ENCODE measurements around the gene PTPRR.

The PTPRR gene, protein sequence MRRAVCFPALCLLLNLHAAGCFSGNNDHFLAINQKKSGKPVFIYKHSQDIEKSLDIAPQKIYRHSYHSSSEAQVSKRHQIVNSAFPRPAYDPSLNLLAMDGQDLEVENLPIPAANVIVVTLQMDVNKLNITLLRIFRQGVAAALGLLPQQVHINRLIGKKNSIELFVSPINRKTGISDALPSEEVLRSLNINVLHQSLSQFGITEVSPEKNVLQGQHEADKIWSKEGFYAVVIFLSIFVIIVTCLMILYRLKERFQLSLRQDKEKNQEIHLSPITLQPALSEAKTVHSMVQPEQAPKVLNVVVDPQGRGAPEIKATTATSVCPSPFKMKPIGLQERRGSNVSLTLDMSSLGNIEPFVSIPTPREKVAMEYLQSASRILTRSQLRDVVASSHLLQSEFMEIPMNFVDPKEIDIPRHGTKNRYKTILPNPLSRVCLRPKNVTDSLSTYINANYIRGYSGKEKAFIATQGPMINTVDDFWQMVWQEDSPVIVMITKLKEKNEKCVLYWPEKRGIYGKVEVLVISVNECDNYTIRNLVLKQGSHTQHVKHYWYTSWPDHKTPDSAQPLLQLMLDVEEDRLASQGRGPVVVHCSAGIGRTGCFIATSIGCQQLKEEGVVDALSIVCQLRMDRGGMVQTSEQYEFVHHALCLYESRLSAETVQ

DNA sequence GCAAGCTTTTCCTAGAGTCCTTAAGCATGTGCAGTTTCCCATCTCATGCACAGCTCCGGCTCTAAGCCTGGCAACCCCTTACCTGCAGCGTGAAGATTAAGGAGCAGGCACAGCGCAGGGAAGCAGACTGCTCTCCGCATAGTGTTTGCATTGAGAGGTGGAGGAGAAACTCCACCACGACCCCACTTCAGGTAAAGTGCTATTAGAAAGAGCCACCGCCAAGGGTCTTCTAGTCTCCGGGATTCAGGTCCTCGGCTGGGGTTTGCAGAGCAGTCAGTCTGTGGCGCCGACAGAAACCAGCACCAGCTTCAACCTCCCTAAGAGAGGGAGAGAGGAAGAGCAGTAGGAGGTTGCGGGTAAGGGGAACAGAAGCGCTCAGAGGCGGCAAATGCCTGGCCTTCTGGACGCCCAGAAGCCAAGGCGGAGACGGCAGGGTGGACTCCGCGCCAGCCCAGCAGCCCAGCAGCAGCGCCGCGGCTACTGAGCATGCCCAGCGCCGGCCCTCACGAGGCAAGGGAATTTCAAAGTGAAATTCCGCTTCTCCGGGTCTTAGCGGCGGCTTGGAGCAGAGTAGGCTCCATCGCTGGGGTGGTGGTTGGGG lies at the start of gene PTPRR:
TSS of gene PTPRR (minus strand) at position 488 of the 601 bp plus-strand sequence. CDS start at position 140, 348 bp downstream.
- no peak for DNase-seq (ENCODE audit: low read depth in 2 of 2)

DNA sequence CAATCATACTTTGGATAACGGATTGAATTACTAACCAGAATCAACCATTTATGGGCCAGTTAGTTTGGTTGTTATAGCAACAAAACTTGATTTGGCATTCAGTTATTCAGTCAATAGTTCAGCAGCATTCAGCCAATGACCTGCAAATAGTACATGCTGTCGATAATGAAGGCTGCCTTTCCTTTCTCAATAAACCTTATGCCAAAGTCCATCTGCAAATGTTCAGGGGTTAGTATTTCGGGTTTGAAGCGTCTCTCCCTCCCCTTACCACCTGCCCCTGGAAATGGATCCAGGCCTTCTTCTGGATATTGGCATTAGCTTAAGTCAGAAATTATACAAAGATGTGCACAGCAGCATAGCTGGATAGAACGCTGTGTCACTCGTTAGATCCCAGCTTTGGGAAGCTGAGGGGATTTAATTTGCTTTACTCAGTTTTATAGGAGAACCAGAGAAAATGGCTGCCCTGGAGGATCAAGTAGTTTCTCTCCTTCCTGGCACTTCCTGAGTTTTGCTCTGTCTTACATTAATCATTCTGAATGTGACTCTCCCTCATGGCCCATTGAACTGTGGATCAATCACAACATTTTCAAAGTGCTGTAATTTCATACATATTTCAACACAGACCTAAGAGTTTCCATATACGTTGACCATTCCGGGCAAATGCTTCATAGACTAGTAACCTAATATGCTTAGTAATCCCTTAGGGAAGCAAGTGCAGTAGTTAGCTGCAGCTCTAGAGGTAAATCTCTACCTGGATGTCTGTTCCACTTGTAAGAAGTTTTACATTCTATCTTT lies 46.7 kb upstream of the PTPRR start:
- no peak for DNase-seq (ENCODE audit: low read depth in 2 of 2)

DNA sequence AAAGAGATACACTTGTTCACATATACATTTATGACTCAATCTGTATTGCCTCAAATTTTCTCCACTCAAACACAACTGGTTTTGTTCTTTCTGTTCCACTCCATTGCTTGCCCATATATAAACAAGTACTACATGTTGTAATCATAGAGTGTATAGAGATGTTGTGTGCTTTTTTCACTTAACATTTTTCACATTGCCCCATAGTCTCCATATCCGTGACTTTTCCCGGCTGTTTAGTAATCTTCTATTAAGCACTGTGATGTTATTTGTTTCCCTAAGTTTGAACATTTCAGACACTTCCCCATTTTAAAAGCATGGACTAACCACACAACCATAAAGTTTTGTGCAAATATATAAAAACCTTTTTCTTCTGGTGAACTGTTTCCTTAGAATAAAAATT lies 45.5 kb upstream of the PTPRR start:
- no peak for DNase-seq (ENCODE audit: low read depth in 2 of 2)

DNA sequence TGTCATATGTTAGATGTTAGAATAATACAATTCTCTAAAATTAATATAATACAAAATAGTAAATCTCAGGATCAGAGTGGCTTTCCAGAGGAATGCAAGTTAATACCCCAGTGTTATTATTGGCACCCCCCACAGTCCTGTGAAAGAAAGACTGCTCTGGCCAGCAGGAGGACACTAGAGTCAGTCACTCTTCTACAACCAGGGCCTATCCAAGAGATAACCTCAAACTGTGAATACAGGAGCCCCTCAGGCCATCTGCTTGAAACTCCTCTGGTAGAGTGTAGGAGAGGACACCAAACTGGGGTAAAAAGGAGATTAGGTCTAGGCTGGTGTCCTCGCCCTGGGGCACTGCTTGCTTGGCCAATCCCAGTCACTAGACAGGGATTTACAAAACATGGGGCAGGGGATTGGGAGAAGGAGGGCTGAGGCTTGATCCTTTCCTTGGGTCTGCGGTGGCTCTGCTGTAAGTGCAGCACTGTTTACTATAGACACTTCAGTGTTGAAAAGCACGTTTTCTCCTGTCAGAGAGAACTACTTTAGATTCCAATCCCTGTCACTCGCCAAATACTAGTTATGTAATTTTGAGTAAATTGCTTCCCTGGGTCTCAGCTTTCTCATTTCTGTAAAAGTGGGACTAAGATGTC lies 44.5 kb upstream of the PTPRR start:
- DNase-seq (ENCODE audit: low read depth in 2 of 2) = no peak

DNA sequence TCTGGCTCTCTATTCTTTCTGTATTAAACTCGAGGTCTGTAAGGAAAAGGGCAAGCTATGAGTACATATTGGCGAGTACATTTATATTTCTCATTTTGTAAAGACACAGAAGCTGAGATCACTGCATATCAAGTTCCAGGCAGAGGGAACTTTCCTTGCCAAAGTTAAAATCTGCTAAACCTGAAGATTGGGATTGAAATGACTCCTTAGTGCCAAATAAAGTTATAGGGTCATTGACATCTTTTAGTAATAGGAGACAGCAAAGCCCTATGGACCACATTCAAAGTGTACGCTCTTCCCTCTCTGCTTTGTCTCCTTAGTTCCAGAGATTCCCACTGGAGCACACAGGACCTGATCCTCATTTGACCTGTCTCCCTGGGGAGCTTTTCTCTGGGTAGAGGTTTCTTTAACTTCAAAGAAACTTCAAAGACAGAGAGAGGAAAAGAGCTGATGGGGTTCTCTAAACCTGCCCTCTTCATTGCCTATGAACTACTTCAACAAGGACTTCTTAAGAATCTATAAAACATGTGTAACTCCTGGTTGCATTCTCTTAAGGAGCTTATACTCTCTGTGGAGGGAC lies 42.6 kb upstream of the PTPRR start:
- DNase-seq (ENCODE audit: low read depth in 2 of 2) = no peak

DNA sequence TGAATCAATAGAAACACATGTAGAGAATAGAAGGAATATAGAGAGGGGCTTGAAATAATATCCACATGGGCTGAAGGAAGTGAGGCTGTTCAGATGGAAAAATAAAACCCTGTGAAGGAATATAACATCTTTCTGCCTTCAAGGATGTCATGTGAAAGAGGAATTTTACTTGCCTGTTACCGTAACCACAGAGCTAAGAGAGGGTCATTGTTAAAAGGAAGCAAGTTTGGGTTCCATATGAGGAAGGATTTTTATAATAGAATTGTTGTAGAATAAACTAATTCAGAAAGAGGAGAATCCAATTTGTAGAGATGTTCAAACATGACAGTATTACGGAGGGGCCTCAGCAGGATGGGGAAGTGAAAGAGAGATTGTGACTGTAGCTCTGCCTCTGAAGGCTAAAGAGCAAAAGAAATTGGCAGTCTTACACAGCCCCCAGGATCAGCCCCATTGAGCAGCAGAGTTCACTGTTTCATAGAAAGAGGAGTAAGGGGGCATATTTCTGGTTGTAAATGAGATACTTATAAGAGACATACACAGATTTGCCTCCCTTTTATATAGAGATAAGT lies 41.8 kb upstream of the PTPRR start:
- no peak for DNase-seq (ENCODE audit: low read depth in 2 of 2)

DNA sequence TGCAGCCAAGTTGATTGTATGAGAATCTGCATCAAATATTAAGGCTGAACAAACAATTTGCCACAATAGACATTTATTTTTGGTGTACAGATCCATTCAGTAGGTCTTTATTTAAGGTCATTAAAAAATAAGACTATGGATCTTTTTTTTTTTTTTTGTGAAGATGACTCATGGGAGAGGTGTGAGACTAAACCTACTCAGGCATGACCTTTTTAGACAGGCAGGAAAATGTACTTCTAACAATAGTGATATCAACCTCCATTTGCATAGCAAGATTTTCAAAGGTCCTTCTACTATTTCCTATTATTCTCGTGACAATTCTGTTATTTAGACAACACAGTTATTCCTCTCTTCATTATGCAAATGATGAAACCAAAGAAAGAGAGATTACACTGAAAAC lies 39.9 kb upstream of the PTPRR start:
- DNase-seq (ENCODE audit: low read depth in 2 of 2) = no peak

DNA sequence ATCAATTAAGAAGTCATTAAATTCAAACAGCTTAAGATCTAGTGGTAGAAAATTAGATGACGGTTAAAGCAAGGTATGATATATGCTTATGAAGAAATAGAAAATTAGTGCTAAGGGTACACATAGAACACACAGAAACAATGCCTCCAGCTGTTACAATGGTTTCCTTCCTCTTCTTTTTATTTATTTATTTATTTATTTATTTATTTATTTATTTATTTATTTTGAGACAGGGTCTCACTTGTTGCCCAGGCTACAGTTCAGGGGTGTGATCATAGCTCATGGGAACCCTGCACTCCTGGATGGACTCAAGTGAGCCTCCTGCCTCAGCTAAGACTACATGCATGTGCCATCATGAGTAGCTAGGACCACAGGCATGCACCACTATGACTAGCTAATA lies 34.9 kb upstream of the PTPRR start:
- DNase-seq (ENCODE audit: low read depth in 2 of 2) = no peak

DNA sequence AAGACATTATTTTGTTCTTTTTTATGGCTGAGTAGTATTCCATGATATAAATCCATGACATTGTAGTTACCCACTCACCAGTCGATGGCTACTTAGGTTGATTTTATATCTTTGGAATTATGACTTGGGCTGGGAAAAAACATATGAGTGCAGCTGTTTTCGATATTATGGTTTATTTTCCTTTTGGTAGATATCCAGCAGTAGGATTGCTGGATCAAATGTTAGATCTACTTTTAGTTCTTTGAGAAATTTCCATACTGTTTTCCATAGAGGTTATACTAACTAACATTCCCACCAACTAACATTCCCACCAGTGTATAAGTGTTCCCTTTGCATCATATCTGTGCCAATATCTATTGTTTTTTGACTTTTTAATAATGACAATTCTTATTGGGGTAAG lies 29.9 kb upstream of the PTPRR start:
- no peak for DNase-seq (ENCODE audit: low read depth in 2 of 2)

DNA sequence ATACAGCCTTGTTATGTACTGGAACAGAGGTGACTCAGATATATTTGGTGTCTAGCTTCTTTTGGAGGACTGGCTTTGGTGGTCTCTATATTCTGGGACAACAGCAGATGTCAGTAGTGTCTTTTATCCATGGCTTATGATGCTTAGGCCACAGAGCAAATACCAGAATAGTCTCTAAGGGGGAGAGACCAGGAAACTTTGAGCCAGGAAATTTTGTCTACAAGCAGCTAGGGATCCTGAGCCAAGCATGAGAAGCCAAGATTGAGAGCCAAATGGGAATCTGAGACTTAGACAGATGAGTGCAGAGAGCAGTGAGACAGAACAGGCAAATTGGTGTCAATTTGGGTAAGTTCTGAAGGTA lies 28.4 kb upstream of the PTPRR start:
- no peak for DNase-seq (ENCODE audit: low read depth in 2 of 2)

DNA sequence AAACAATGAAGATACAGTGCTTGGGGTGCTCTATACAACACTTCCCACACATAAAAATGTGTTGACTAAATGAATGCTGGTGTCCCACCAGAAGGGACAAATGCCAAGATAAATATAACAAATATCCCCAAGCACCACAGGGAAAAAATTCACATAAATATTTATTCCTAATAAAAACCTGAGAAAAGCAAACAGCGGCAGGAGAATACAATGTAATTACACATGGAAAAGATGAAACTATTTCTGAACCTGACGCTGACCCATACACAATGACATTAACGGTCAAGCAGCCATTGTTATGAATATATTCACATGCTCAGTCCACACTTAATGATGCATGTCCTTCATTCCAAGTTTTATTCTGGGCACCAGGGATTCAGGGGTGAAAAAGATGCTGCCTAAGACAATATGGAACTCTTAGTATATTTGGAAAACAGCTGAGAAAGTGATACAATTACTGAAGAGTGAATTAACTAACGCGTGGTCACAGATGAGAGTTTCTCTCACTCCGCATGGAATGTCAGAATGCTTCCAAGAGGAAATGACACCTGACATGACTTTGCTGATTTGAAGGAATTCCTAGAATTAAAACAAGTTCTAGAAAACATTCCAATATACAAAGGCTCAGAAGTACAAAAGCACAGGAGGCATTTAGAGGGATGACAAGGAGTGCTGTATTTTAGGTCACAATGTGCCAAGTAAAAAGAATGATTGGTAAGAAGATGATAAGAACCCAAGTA lies 27.9 kb upstream of the PTPRR start:
- DNase-seq (ENCODE audit: low read depth in 2 of 2) = no peak

DNA sequence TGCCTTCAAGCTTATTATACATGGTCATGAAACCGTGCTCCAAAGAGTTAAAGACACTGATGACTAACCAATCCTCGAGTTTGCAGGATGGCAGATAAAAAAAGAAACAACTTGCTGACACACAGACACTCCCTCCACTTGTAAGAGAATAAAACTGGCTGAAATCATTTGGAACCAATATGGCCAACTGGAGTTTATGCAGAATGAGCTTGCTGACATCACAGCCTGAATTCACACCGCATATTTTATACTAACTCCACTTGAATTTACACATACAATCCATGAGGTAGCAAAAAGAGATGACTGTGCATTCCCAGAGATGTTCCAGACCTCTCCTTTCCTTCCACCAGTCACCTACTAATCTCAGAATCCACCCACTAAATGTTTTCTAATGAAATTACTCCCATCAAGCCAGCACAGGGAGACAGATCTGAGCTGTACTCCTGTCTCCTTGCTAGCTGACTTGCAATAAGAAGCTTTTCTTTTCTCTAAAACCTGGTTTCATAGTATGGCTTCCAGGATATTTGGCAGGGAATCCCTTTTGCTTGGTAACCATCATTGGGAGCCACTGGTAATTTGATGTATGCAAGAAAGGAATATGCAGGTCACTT lies 15.8 kb upstream of the PTPRR start:
- no peak for DNase-seq (ENCODE audit: low read depth in 2 of 2)

DNA sequence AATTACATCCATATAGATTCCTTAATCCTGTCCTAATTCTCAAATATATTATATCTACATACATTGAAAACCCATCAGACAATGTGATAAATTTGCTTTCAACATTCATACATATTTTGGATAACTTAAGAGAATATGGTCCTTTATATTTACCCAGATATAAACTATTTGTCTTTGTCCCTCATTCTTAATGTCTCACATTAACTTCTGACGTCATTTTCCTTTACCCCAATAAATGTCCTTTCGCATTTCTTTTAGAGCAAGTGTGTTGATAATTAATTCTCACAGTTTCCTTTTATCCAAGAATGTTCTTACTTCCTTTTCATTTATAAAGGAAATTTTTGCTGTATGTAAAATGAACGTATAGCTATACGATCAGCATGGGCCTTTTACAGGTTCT lies 12.6 kb upstream of the PTPRR start:
- DNase-seq (ENCODE audit: low read depth in 2 of 2) = no peak

DNA sequence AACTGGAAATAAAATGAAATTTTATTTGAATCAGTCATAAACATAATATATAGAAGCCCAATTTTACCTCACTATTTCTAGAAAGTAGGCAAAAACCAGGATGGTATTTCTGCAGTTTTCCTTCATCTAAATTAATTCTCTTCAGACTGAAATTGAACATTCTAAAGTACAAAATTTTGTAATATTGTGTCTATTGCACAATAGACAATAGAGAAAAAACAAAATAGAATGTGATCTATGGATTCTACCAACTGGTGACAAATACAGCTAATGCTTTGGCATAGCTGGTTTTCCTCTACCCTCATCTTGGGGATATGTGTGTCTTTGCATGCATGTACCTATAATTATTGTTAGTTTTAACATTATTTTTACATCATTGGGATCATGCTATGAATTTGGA lies 8.5 kb upstream of the PTPRR start:
- no peak for DNase-seq (ENCODE audit: low read depth in 2 of 2)

DNA sequence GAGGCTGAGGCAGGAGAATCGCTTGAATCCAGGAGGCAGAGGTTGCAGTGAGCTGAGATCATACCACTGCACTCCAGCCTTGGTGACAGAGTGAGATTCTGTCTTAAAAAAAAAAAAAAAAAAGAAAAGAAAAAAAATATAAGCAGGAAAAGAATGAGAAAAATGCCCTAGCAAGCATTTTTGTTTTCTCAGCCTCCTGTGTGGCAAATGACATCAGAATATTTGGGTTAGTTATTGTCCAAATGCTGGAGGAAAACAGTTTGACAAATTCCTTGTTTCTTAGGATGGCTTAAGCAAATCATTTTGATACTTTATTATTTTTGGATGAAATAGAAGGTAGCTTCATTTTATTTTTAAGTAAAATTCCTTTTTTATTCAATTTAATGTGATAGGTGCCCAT lies 7.5 kb upstream of the PTPRR start:
- DNase-seq (ENCODE audit: low read depth in 2 of 2) = no peak

DNA sequence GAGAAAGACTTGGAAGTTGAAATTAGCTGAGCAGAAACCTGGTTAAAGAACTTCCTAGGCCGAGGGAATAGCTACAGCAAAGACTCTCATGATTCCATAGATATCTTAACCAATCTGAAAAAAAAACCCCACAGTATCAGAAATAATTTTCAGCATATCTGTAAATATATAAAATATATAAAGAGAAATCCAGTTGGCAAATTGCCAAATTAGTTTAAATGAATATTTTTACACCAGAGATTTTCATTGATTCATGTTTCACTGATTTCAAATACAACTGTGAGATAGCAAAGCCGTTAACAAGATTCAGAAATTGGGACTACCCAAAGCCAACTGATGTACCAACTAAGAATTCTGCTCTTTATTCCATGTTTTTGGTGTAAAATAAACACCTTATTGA lies 6.8 kb upstream of the PTPRR start:
- DNase-seq (ENCODE audit: low read depth in 2 of 2) = no peak

DNA sequence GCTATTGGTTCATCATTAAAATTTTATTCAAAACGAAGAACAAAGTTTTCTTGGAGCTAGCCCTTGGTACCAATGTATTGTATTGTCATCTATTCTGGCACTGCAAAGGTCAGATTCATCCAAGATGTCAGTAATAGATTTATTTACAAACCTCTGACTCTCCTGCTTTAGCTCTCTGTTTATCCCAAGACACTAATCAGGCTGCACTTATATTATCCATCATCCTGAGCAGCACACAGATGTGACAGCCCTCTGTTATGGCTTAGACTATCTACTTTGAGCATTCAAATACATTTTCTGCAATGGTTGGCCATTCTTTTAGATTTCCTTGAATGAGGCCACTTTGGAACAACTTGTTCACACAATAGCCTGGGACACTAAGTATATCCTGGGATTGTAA lies 5.0 kb upstream of the PTPRR start:
- DNase-seq (ENCODE audit: low read depth in 2 of 2) = no peak

DNA sequence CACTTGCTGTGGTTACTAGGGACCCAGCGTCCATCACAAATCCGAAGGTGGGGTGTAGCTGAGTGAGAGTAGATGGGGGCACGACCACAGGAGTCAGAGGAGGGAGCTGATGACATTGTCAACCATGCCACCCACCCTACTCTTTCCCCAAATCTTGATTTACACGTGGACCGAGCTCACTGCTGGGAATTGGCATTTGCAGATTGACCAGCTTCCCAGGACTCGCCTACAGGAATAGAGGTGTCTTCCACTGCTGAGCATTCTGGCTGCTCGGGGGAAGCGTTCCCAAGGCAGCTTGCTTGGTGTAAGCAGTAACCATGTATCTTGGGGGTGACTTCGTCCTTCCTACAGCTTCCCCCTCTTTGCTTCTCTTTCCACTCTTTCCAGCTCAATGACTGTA lies 353 bp upstream of the PTPRR start:
- no peak for DNase-seq (ENCODE audit: low read depth in 2 of 2)

DNA sequence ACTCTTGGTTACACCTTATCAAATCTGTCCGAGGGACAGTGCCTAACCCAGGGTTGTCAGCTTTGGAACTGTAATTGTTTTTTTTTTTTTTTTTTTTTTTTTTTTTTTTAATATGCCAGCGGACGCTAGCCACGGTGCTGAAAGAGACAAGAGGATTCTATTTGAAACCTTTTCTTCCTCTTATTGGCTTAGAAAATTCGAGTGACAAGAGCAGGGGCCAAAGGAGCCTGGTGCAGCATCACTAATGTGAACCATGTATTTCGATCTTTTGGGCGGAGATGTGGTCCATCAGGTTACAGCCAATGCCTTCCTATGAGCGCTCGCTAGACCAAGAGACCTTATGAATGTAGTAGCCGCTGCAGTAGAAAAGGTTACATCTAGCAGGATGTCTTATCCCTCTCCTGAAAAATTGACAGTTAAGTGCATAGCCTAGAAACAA lies 922 bp downstream of the PTPRR start:
- DNase-seq (ENCODE audit: low read depth in 2 of 2) = no peak

DNA sequence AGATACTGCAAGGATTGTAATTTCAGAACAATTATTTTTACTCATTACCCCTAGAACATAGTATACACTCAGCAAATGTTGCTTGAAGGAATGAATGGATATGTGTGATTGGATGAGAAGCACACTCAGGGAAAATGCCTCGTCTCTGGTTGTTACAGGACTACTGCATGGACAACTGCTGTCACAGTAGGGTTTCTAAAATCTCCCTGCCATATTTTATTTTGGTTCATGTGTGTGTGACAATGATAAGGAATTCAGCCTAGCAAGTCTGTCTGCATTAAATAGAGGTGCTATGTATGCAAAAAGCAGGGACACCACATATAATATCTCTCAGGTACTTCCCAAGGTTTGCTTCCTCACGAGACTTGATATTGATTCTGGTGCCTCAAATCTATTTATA lies 1.4 kb downstream of the PTPRR start:
- DNase-seq (ENCODE audit: low read depth in 2 of 2) = no peak

All from stimulated activated CD8-positive, alpha-beta memory T cell treated with anti-CD3 and anti-CD28 coated beads, Interleukin-15, amount 100 ng/mL, for 48 hours (primary cell).